Ishikawa (cell line): Measurements from ENCODE around the gene KCNK15.

ENCODE experiments used
- CEBPB ChIP-seq: IDR thresholded peaks from 2 replicates; pipeline ENCODE4 v1.6.1; 2012
- CREB1 ChIP-seq: IDR thresholded peaks from 2 replicates; pipeline ENCODE4 v1.6.1; 2012; ENCODE audit warnings: low read depth
- EGR1 ChIP-seq: IDR thresholded peaks from 2 replicates; pipeline ENCODE4 v1.6.1; 2012
- EP300 ChIP-seq: IDR thresholded peaks from 2 replicates; pipeline ENCODE4 v1.6.1; 2012; ENCODE audit warnings: borderline replicate concordance
- FOXM1 ChIP-seq: IDR thresholded peaks from 2 replicates; pipeline ENCODE4 v1.6.1; 2012; ENCODE audit warnings: low read depth, borderline replicate concordance
- NFIC ChIP-seq: IDR thresholded peaks from 2 replicates; pipeline ENCODE4 v1.6.1; 2012
- RAD21 ChIP-seq: IDR thresholded peaks from 2 replicates; pipeline ENCODE4 v1.6.1; 2012; ENCODE audit warnings: low read depth
- REST ChIP-seq: IDR thresholded peaks from 2 replicates; pipeline ENCODE4 v1.6.1; 2012; ENCODE audit warnings: low read depth, mild to moderate bottlenecking
- TAF1 ChIP-seq: IDR thresholded peaks from 2 replicates; pipeline ENCODE4 v1.6.1; 2012; ENCODE audit warnings: low read depth, mild to moderate bottlenecking
- TCF12 ChIP-seq: IDR thresholded peaks from 2 replicates; pipeline ENCODE4 v1.6.1; 2012; ENCODE audit warnings: low read depth
- TEAD4 ChIP-seq: IDR thresholded peaks from 2 replicates; pipeline ENCODE4 v1.6.1; 2012
- USF1 ChIP-seq: IDR thresholded peaks from 2 replicates; pipeline ENCODE4 v1.6.1; 2012
- YY1 ChIP-seq: IDR thresholded peaks from 2 replicates; pipeline ENCODE4 v1.6.1; 2012; ENCODE audit warnings: low read depth
- ZBTB7A ChIP-seq: IDR thresholded peaks from 2 replicates; pipeline ENCODE4 v1.6.1; 2012; ENCODE audit warnings: low read depth
- TF ChIP-seq, protein P1 (sequence below): IDR thresholded peaks from 2 replicates; pipeline ENCODE4 v1.6.1; 2012

Gene KCNK15

GRCh38 chr20:44727039-44727438 lies 18.6 kb upstream of the KCNK15 start:
- TF ChIP-seq TAF1 (no peak), EGR1 (no peak), EP300 (no peak), NFIC (no peak), REST (no peak)
- TF ChIP-seq, protein P1, sequence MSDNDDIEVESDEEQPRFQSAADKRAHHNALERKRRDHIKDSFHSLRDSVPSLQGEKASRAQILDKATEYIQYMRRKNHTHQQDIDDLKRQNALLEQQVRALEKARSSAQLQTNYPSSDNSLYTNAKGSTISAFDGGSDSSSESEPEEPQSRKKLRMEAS = no peak

GRCh38 chr20:44727651-44728050 lies 18.0 kb upstream of the KCNK15 start:
- TF ChIP-seq RAD21 (no peak), CREB1 (no peak), ZBTB7A (no peak), EGR1 (no peak), FOXM1 (no peak)

GRCh38 chr20:44728801-44729443 lies 16.7 kb upstream of the KCNK15 start:
- TF ChIP-seq FOXM1 (peak; percentile 82; the same call in 1 of the 2 replicates), NFIC (peak; percentile 98), RAD21 (no peak; the same call in 1 of the 2 replicates), REST (no peak), USF1 (peak; percentile 48; the same call in 1 of the 2 replicates), EP300 (peak; percentile 96), TAF1 (0 out of 2 replicates have a peak, but pooled peaks have one; percentile 27), EGR1 (no peak), YY1 (no peak), CREB1 (peak; percentile 65; the same call in 1 of the 2 replicates), CEBPB (peak; percentile 99), TEAD4 (peak; percentile 94), TCF12 (peak; percentile 98), ZBTB7A (no peak)
- TF ChIP-seq, protein P1 = peak; percentile 61

DNA sequence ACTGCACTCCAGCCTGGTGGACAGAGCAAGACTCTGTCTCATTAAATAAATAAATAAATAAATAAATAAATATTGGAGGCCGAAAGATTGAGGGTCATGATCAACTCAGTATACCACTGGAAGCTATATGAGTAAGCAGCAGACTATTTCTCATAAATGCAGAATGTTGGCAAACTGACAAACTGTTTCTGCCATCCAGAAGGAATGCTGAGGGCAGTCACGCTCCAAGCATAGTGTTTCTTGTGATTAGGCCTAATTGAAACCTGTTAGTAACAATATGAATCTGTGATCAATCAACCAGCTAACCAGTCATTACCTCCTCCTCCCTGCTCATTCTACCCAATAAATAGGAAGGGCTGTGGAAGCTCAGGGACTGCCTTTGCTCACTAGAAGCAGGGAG lies 15.2 kb upstream of the KCNK15 start:
- TF ChIP-seq EP300 = peak; percentile 97
- TF ChIP-seq EGR1 = no peak
- TF ChIP-seq, protein P1 = peak; percentile 52; the same call in 1 of the 2 replicates
- TF ChIP-seq TEAD4 = peak; percentile 98
- peak; percentile 89 for TF ChIP-seq FOXM1
- peak; percentile 78 for TF ChIP-seq USF1
- TF ChIP-seq NFIC = peak; percentile 99
- no peak for TF ChIP-seq REST
- no peak for TF ChIP-seq RAD21
- TF ChIP-seq YY1 = 0 out of 2 replicates have a peak, but pooled peaks have one; percentile 26
- no peak for TF ChIP-seq ZBTB7A
- TF ChIP-seq TCF12 = peak; percentile 95
- no peak for TF ChIP-seq CREB1
- TF ChIP-seq CEBPB = peak; percentile 86
- no peak for TF ChIP-seq TAF1
